SK-N-SH (cell line): ENCODE data around the gene BGN.

ENCODE experiments used
- EZH2phosphoT487 ChIP-seq: fragments of 200-600 bp; sonication (generic); IDR thresholded peaks from 2 replicates; pipeline ENCODE4 v1.6.1; 2017; ENCODE audit warnings: low read depth, mixed run types, mild to moderate bottlenecking, antibody characterized with exemption, moderate library complexity, borderline replicate concordance
- FOSL2 ChIP-seq: IDR thresholded peaks from 2 replicates; pipeline ENCODE4 v1.4.0; 2012; ENCODE audit warnings: low read depth, mild to moderate bottlenecking, moderate library complexity, borderline replicate concordance
- GABPA ChIP-seq: IDR thresholded peaks from 2 replicates; pipeline ENCODE4 v1.4.0; 2012; ENCODE audit warnings: low read depth, mild to moderate bottlenecking
- RFX5 ChIP-seq: IDR thresholded peaks from 2 replicates; pipeline ENCODE4 v1.6.1; 2012; ENCODE audit warnings: mild to moderate bottlenecking, improper control_type of control experiment, low read length
- TF ChIP-seq, protein P1 (sequence below): IDR thresholded peaks from 2 replicates; pipeline ENCODE4 v1.6.1; 2012; ENCODE audit warnings: mild to moderate bottlenecking, low read depth, low read length, moderate library complexity

DNA sequence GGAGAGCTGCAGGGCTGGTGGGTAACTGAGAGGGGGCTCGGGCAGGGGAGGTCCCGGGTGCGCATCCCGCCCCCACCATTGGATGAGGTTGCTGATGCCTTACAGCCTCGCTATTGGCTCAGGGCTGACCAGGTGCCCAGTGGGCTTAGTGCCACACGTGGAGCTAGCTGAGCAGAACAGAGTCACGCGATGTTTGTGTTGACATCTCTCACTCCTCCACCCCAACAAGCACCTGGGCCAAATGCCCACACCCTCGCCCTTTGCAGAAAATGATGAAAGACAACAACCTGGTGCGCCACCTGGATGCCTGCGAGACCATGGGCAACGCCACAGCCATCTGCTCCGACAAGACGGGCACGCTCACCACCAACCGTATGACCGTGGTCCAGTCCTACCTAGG lies 54.5 kb downstream of the BGN start:
- TF ChIP-seq FOSL2 (no peak), GABPA (no peak), EZH2phosphoT487 (no peak), RFX5 (no peak)
- TF ChIP-seq, protein P1, sequence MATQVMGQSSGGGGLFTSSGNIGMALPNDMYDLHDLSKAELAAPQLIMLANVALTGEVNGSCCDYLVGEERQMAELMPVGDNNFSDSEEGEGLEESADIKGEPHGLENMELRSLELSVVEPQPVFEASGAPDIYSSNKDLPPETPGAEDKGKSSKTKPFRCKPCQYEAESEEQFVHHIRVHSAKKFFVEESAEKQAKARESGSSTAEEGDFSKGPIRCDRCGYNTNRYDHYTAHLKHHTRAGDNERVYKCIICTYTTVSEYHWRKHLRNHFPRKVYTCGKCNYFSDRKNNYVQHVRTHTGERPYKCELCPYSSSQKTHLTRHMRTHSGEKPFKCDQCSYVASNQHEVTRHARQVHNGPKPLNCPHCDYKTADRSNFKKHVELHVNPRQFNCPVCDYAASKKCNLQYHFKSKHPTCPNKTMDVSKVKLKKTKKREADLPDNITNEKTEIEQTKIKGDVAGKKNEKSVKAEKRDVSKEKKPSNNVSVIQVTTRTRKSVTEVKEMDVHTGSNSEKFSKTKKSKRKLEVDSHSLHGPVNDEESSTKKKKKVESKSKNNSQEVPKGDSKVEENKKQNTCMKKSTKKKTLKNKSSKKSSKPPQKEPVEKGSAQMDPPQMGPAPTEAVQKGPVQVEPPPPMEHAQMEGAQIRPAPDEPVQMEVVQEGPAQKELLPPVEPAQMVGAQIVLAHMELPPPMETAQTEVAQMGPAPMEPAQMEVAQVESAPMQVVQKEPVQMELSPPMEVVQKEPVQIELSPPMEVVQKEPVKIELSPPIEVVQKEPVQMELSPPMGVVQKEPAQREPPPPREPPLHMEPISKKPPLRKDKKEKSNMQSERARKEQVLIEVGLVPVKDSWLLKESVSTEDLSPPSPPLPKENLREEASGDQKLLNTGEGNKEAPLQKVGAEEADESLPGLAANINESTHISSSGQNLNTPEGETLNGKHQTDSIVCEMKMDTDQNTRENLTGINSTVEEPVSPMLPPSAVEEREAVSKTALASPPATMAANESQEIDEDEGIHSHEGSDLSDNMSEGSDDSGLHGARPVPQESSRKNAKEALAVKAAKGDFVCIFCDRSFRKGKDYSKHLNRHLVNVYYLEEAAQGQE: no peak
